Hepatic stellate cell (primary cell): ENCODE data around the gene SLX9.
"Not testable (repeated sequence)": the region's sequence is repeated elsewhere in the genome, so short reads cannot be mapped to it uniquely, and the experiment has no call there.

Source experiments
- DNase-seq: peaks from one replicate; pipeline ENCODE4 v3.0.0; 2011; ENCODE audit warnings: low spot score

Gene SLX9

GRCh38 chr21:45019887-45020537, 80.2 kb downstream of the SLX9 start:
- no peak for DNase-seq

- no peak for DNase-seq
Observed at GRCh38 chr21:45020629-45021427, 81.0 kb downstream of the SLX9 start.

- DNase-seq, result no peak
Observed at GRCh38 chr21:45021428-45022347, 81.9 kb downstream of the SLX9 start.

GRCh38 chr21:45022348-45022675, 82.5 kb downstream of the SLX9 start:
- DNase-seq, result no peak

GRCh38 chr21:45022736-45023135, 82.9 kb downstream of the SLX9 start:
- no peak for DNase-seq

- DNase-seq, result not testable (repeated sequence)
Observed at GRCh38 chr21:45024516-45024915, 84.7 kb downstream of the SLX9 start.

GRCh38 chr21:45026066-45026745, 86.4 kb downstream of the SLX9 start:
- DNase-seq, result no peak
